Right atrium auricular region (tissue), 2 donors: ENCODE measurements around the gene CRISP2. TPM values are rescaled to one million over a fixed set of nuclear protein-coding genes. Genes with fewer than 3 reads are reported as not detected.

ENCODE experiments used
- DNase-seq: peaks from one replicate; pipeline ENCODE4 v3.0.0-alpha.2; 2019; ENCODE audit warnings: low spot score
- H3K27ac ChIP-seq, 2 donors: fragments of 200-600 bp; sonication (generic); 1 replicate in 1 of 2; 2 replicates in 1 of 2; pipeline ENCODE4 v1.5.1; 2016 to 2019
- H3K27me3 ChIP-seq, 2 donors: fragments of 200-600 bp; sonication (generic); one replicate each; pipeline versions ENCODE4 v1.5.1 to v1.6.0; 2017 to 2019
- H3K36me3 ChIP-seq: fragments of 200-600 bp; sonication (generic); one replicate; pipeline ENCODE4 v1.5.1; 2016
- H3K4me1 ChIP-seq, 2 donors: fragments of 200-600 bp; sonication (generic); one replicate each; pipeline versions ENCODE4 v1.5.1 to v1.6.0; 2017 to 2019
- H3K4me3 ChIP-seq, 2 donors: fragments of 200-600 bp; sonication (generic); 1 replicate in 1 of 2; 2 replicates in 1 of 2; pipeline ENCODE4 v1.5.1; 2017 to 2019; ENCODE audit warnings: mild to moderate bottlenecking in 1 of 2, moderate library complexity in 1 of 2
- H3K9me3 ChIP-seq, 2 donors: fragments of 200-600 bp; sonication (generic); one replicate each; pipeline ENCODE4 v1.5.1; 2019
- CTCF ChIP-seq, 2 donors: fragments of 200-600 bp; sonication (generic); IDR thresholded peaks; one replicate each; pipeline ENCODE4 v1.5.1; 2019; ENCODE audit warnings: antibody characterized with exemption in 2 of 2
- total RNA-seq, 2 donors: library from RNA; depleted of rRNA; stranded (reverse); fragments of >200 nt; gene quantifications; one replicate each; pipeline ENCODE4 v1.1.0, GENCODE V29; 2016

CRISP2 gene
- total RNA-seq, 2 donors from 2014 or later = not detected

GRCh38 chr6:49698478-49698877 is 14.9 kb downstream of the CRISP2 start:
- H3K9me3 ChIP-seq = peaks cover 0 to 21% of the 10 kb centered on the region in 2 donors
- H3K4me1 ChIP-seq = no peaks in the 10 kb centered on the region
- DNase-seq = no peak
- no peak overlapping the region for H3K4me3 ChIP-seq
- no peaks in the 10 kb centered on the region for H3K27me3 ChIP-seq
- no peak for TF ChIP-seq CTCF (IDR thresholded peaks at IDR 0.05)
- no peaks in the 10 kb centered on the region for H3K36me3 ChIP-seq
- no peak overlapping the region for H3K27ac ChIP-seq

- H3K27me3 ChIP-seq = no peaks in the 10 kb centered on the region
- no peaks in the 10 kb centered on the region for H3K4me1 ChIP-seq
- no peaks in the 10 kb centered on the region for H3K36me3 ChIP-seq
- H3K9me3 ChIP-seq = peaks cover 0 to 28% of the 10 kb centered on the region in 2 donors
- no peak overlapping the region for H3K27ac ChIP-seq
- no peak overlapping the region for H3K4me3 ChIP-seq
- TF ChIP-seq CTCF (IDR thresholded peaks at IDR 0.05) = no peak
- no peak for DNase-seq
Observed at GRCh38 chr6:49693512-49693911, 19.8 kb downstream of the CRISP2 start.

GRCh38 chr6:49692534-49692933 is 20.8 kb downstream of the CRISP2 start:
- TF ChIP-seq CTCF (IDR thresholded peaks at IDR 0.05) = no peak
- Histone ChIP-seq H3K27me3 (no peaks in the 10 kb centered on the region), H3K36me3 (no peaks in the 10 kb centered on the region), H3K4me1 (no peaks in the 10 kb centered on the region), H3K9me3 (peaks cover 0 to 28% of the 10 kb centered on the region in 2 donors), H3K4me3 (no peak overlapping the region), H3K27ac (no peak overlapping the region)
- DNase-seq = no peak

- H3K4me1 ChIP-seq = no peaks in the 10 kb centered on the region
- DNase-seq = no peak
- no peak overlapping the region for H3K27ac ChIP-seq
- H3K27me3 ChIP-seq = no peaks in the 10 kb centered on the region
- peaks cover 0 to 6% of the 10 kb centered on the region in 2 donors for H3K9me3 ChIP-seq
- no peak for TF ChIP-seq CTCF (IDR thresholded peaks at IDR 0.05)
- no peak overlapping the region for H3K4me3 ChIP-seq
- no peaks in the 10 kb centered on the region for H3K36me3 ChIP-seq
Observed at GRCh38 chr6:49676671-49677281, 36.6 kb downstream of the CRISP2 start.

- peaks cover 0 to 8% of the 10 kb centered on the region in 2 donors for H3K9me3 ChIP-seq
- no peaks in the 10 kb centered on the region for H3K27me3 ChIP-seq
- H3K4me3 ChIP-seq = no peak overlapping the region
- no peak overlapping the region for H3K27ac ChIP-seq
- no peaks in the 10 kb centered on the region for H3K36me3 ChIP-seq
- TF ChIP-seq CTCF (IDR thresholded peaks at IDR 0.05) = no peak
- H3K4me1 ChIP-seq = no peaks in the 10 kb centered on the region
- no peak for DNase-seq
Observed at GRCh38 chr6:49675816-49676215, 37.5 kb downstream of the CRISP2 start.

- H3K27ac ChIP-seq = no peak overlapping the region
- no peaks in the 10 kb centered on the region for H3K36me3 ChIP-seq
- H3K4me1 ChIP-seq = no peaks in the 10 kb centered on the region
- H3K9me3 ChIP-seq = peaks cover 0 to 8% of the 10 kb centered on the region in 2 donors
- TF ChIP-seq CTCF (IDR thresholded peaks at IDR 0.05) = no peak
- H3K4me3 ChIP-seq = no peak overlapping the region
- DNase-seq = no peak
- no peaks in the 10 kb centered on the region for H3K27me3 ChIP-seq
Observed at GRCh38 chr6:49668083-49668511, 45.2 kb downstream of the CRISP2 start.
